GM18867 (cell line): ENCODE measurements around the gene FAM181A.

ENCODE experiments used
- ATAC-seq: cut with Tn5 transposase; IDR thresholded peaks from one replicate; pipeline ENCODE4 v1.9.1; 2021; ENCODE audit warnings: mild to moderate bottlenecking, moderate library complexity; ENCODE audit not compliant: unreplicated experiment

The FAM181A gene

GRCh38 chr14:93977171-93977570, 50.0 kb downstream of the FAM181A start:
- ATAC-seq, result no peak

GRCh38 chr14:93977790-93978581, 50.8 kb downstream of the FAM181A start:
- peak; percentile 44 for ATAC-seq

- ATAC-seq, result no peak
Measured at GRCh38 chr14:93978735-93979134, 51.6 kb downstream of the FAM181A start.
